Stimulated activated CD4-positive, alpha-beta T cell treated with anti-CD3 and anti-CD28 coated beads, Interleukin-15, amount 100 ng/mL, for 1 hour (primary cell): ENCODE results near the gene CACNA1S.

Experiments
- DNase-seq, 2 donors: peaks; one replicate each; pipeline ENCODE4 v3.0.0-alpha.2; 2020; ENCODE audit warnings: low read depth in 1 of 2, low spot score in 1 of 2

The CACNA1S gene

GRCh38 chr1:201016943-201017827 is 95.0 kb downstream of the CACNA1S start:
- DNase-seq: no peak

- no peak for DNase-seq
Observed at GRCh38 chr1:201016211-201016651, 96.0 kb downstream of the CACNA1S start.

- no peak for DNase-seq
Observed at GRCh38 chr1:201015551-201016091, 96.6 kb downstream of the CACNA1S start.

- DNase-seq: no peak
Observed at GRCh38 chr1:201014816-201015200, 97.4 kb downstream of the CACNA1S start.

GRCh38 chr1:201013991-201014815 is 98.0 kb downstream of the CACNA1S start:
- DNase-seq: no peak

- no peak for DNase-seq
Observed at GRCh38 chr1:201013031-201013485, 99.2 kb downstream of the CACNA1S start.

GRCh38 chr1:201011616-201012015 is 100.6 kb downstream of the CACNA1S start:
- no peak for DNase-seq

GRCh38 chr1:201009962-201010645 is 102.1 kb downstream of the CACNA1S start:
- no peak for DNase-seq

GRCh38 chr1:201008666-201009360 is 103.4 kb downstream of the CACNA1S start:
- DNase-seq: no peak

- no peak for DNase-seq
Observed at GRCh38 chr1:201007481-201007880, 104.7 kb downstream of the CACNA1S start.

GRCh38 chr1:201006450-201006849 is 105.8 kb downstream of the CACNA1S start:
- no peak for DNase-seq

- DNase-seq: no peak
Observed at GRCh38 chr1:201004732-201005131, 107.5 kb downstream of the CACNA1S start.

- no peak for DNase-seq
Observed at GRCh38 chr1:201004154-201004553, 108.1 kb downstream of the CACNA1S start.

GRCh38 chr1:201002510-201002909 is 109.7 kb downstream of the CACNA1S start:
- no peak for DNase-seq

GRCh38 chr1:201001962-201002361 is 110.3 kb downstream of the CACNA1S start:
- DNase-seq: no peak

- no peak for DNase-seq
Observed at GRCh38 chr1:201000391-201000790, 111.8 kb downstream of the CACNA1S start.

GRCh38 chr1:200999667-201000066 is 112.6 kb downstream of the CACNA1S start:
- no peak for DNase-seq

GRCh38 chr1:200998323-200998722 is 113.9 kb downstream of the CACNA1S start:
- no peak for DNase-seq

GRCh38 chr1:200992382-200993048 is 119.7 kb downstream of the CACNA1S start:
- DNase-seq: no peak

GRCh38 chr1:200991097-200991614 is 121.1 kb downstream of the CACNA1S start:
- no peak for DNase-seq
